ENCODE results near the gene CSNK2A1. TPM values are rescaled to one million over a fixed set of nuclear protein-coding genes. Genes with fewer than 3 reads are reported as not detected.
"Not testable (repeated sequence)": the region's sequence is repeated elsewhere in the genome, so short reads cannot be mapped to it uniquely, and the experiment has no call there.

Gene CSNK2A1
- total RNA-seq, 6 experiments from 2014 or later, result 30.4 to 62.6 (median 37.1) TPM

- 74% methylated on average over 2 of the region's 2 CpGs for whole genome bisulfite sequencing (ENCODE audit: insufficient coverage, low coverage, low lambda C conversion rate, missing lambda C conversion rate)
- Histone ChIP-seq H3K27ac (no peak overlapping the region), H3K4me1 (peaks cover 0 to 27% (median 14%) of the 10 kb centered on the region in 4 donors), H3K4me3 (no peak overlapping the region), H3K9me3 (no peaks in the 10 kb centered on the region), H3K27me3 (no peaks in the 10 kb centered on the region), H3K36me3 (no peaks in the 10 kb centered on the region)
- no peak for ATAC-seq
- TF ChIP-seq CTCF (IDR thresholded peaks at IDR 0.05), result no peak
- intact Hi-C loops (cut with DNase I), result no loop called here
- DNase-seq, result no peak
These were observed 30.2 kb downstream of the CSNK2A1 start for GRCh38 chr20:513429-513828.

GRCh38 chr20:510328-511057, 33.1 kb downstream of the CSNK2A1 start:
- H3K36me3 ChIP-seq; H3K9me3 ChIP-seq; H3K4me3 ChIP-seq; H3K27me3 ChIP-seq; intact Hi-C loops (cut with DNase I): not testable (repeated sequence)
- H3K4me1 ChIP-seq, result peaks cover 0 to 35% (median 14%) of the 10 kb centered on the region in 4 donors
- peak overlapping the region in 1 of 3 donors; percentile 37 for H3K27ac ChIP-seq
- ATAC-seq, result peak; percentile 84 to 90 (median 88)
- 64% methylated on average over 9 of the region's 9 CpGs for WGBS (ENCODE audit: insufficient coverage, low coverage, low lambda C conversion rate, missing lambda C conversion rate)
- peak in 1 of 3 donors; percentile 54 for DNase-seq
- TF ChIP-seq CTCF (IDR thresholded peaks at IDR 0.05), result peak; percentile 37 to 56 (median 44)

DNA sequence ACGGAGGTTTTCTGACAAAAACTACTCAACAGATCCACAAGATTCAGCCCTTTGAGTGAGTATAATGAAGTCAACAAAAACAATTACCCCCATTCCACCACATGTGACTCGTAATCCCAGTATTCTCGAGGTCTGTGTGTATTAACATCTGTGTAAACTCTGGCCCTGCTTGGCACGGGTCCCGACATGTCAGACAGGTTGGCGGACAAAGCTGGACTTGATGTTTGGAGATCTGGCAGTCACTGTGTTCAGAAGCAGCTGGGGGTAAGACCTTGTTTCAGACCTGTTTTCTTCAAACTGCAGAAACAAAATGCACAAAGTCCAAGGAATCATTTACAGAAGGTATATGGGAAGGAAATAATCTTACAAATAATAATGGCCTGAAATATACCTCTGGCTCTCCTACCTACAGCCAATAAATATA, 35.2 kb downstream of the CSNK2A1 start:
- peak; percentile 72 to 81 (median 80) for ATAC-seq
- WGBS (ENCODE audit: insufficient coverage, low coverage, low lambda C conversion rate, missing lambda C conversion rate), result 22% methylated on average over 6 of the region's 6 CpGs
- DNase-seq; H3K27me3 ChIP-seq; H3K9me3 ChIP-seq; H3K4me3 ChIP-seq; intact Hi-C loops (cut with DNase I): not testable (repeated sequence)
- peak overlapping the region in 2 of 3 donors; percentile 6 to 7 for H3K27ac ChIP-seq
- peaks cover 0 to 38% (median 13%) of the 10 kb centered on the region in 4 donors for H3K4me1 ChIP-seq
- H3K36me3 ChIP-seq, result peaks cover 1 to 12% (median 6%) of the 10 kb centered on the region in 4 donors

- Histone ChIP-seq H3K9me3 (no peaks in the 10 kb centered on the region), H3K4me1 (peaks cover 0 to 38% (median 13%) of the 10 kb centered on the region in 4 donors), H3K4me3 (no peak overlapping the region), H3K36me3 (peaks cover 4 to 18% (median 11%) of the 10 kb centered on the region in 4 donors), H3K27me3 (no peaks in the 10 kb centered on the region), H3K27ac (peak overlapping the region in 1 of 3 donors; percentile 6)
- no peak for TF ChIP-seq POLR2A (IDR thresholded peaks at IDR 0.05)
- no peak for ATAC-seq
- DNase-seq, result no peak
- 82% methylated on average over 7 of the region's 7 CpGs for WGBS (ENCODE audit: insufficient coverage, low coverage, low lambda C conversion rate, missing lambda C conversion rate)
- intact Hi-C loops (cut with DNase I), result no loop called here
These were observed 35.7 kb downstream of the CSNK2A1 start for GRCh38 chr20:507761-508332.

GRCh38 chr20:507006-507758, 36.4 kb downstream of the CSNK2A1 start:
- H3K27ac ChIP-seq, result no peak overlapping the region
- H3K4me3 ChIP-seq, result no peak overlapping the region
- DNase-seq (no peak), ATAC-seq (no peak)
- TF ChIP-seq POLR2A (IDR thresholded peaks at IDR 0.05) (no peak), CTCF (IDR thresholded peaks at IDR 0.05) (no peak)
- H3K9me3 ChIP-seq, result no peaks in the 10 kb centered on the region
- intact Hi-C loops (cut with DNase I), result no loop called here
- no peaks in the 10 kb centered on the region for H3K27me3 ChIP-seq
- H3K4me1 ChIP-seq, result peaks cover 0 to 38% (median 13%) of the 10 kb centered on the region in 4 donors
- 93% methylated on average over 4 of the region's 7 CpGs for WGBS (ENCODE audit: insufficient coverage, low coverage, low lambda C conversion rate, missing lambda C conversion rate)
- peaks cover 4 to 24% (median 15%) of the 10 kb centered on the region in 4 donors for H3K36me3 ChIP-seq
